Psoas muscle (tissue), 8 donors: ENCODE measurements around the gene NSUN3. TPM values are rescaled to one million over a fixed set of nuclear protein-coding genes. Genes with fewer than 3 reads are reported as not detected.
"Not testable (repeated sequence)": the region's sequence is repeated elsewhere in the genome, so short reads cannot be mapped to it uniquely, and the experiment has no call there.

Experiments used
- ATAC-seq, 4 donors: fragments of 200-7000 bp; cut with Tn5 transposase; one replicate each; pipeline ENCODE4 v1.9.1; 2020; ENCODE audit warnings: moderate library complexity in 3 of 4, mild to moderate bottlenecking in 2 of 4
- DNase-seq, 2 donors: peaks; one replicate each; pipeline ENCODE4 v3.0.0-alpha.2; 2020
- H3K27ac ChIP-seq: fragments of 200-600 bp; one replicate; pipeline ENCODE4 v1.8.0; 2022
- H3K27me3 ChIP-seq, 3 donors: fragments of 200-600 bp in 1 of 3; one replicate each; pipeline versions ENCODE4 v1.6.1 to v1.8.0; 2013 to 2022; ENCODE audit warnings: low read length in 2 of 3, mild to moderate bottlenecking in 2 of 3, moderate library complexity in 1 of 3; ENCODE audit not compliant: insufficient read depth in 3 of 3
- H3K36me3 ChIP-seq, 2 donors: fragments of 200-600 bp in 1 of 2; one replicate each; pipeline versions ENCODE4 v1.6.1 to v1.8.0; 2013 to 2022; ENCODE audit warnings: low read depth in 1 of 2, mild to moderate bottlenecking in 1 of 2, moderate library complexity in 1 of 2; ENCODE audit not compliant: insufficient read depth in 1 of 2
- H3K4me1 ChIP-seq: fragments of 200-600 bp; one replicate; pipeline ENCODE4 v1.8.0; 2022
- H3K4me3 ChIP-seq: fragments of 200-600 bp; one replicate; pipeline ENCODE4 v1.8.0; 2022; ENCODE audit warnings: mild to moderate bottlenecking
- H3K9me3 ChIP-seq: fragments of 200-600 bp; one replicate; pipeline ENCODE4 v1.8.0; 2022
- WGBS, 3 donors: extraction: QIAGEN DNeasy Blood & Tissue Kit; methylation state at CpG; one replicate each; pipeline versions ENCODE4 v1.1.6 to v1.1.7; 2013; 5-methylcytosine and 5-hydroxymethylcytosine counted together
- intact Hi-C, 2 donors: fragments of 100-400 bp; cut with DNase I; formaldehyde crosslinking; loops; one replicate each; pipeline versions ENCODE4 v1.11.0 to v1.14.2; 2022
- polyA plus RNA-seq, 3 donors: library from polyadenylated mRNA; stranded (reverse); fragments of 200-250 nt; gene quantifications; one replicate each; pipeline ENCODE4 v1.2.3, GENCODE V29; 2013
- total RNA-seq, 4 donors: library from RNA; stranded (reverse); fragmentation: NEBNext Ultra II Directional in 2 of 4; extraction: Animal tissue kit (Norgen Biotek cat#: 25700) in 2 of 4; gene quantifications; one replicate each; pipeline versions ENCODE4 v1.2.1 to v1.2.4, GENCODE V29; 2021 to 2023
- TF ChIP-seq, protein P1 (sequence below): fragments of 200-600 bp; IDR thresholded peaks from one replicate; pipeline ENCODE4 v1.8.0; 2022; ENCODE audit warnings: antibody characterized with exemption
- donor health status: healthy with polysubstance abuse.
- donor health status: DM: no; HTN: no; CAD: no; lungs with moderate emphysema.
- donor health status: Bipolar disorder and iron deficiency.
- donor health status: healthy.
- donor health status: DM: yes; HTN: yes; CAD: no.
- donor health status: DM: no; HTN: no; CAD: no.
- donor health status: DM: no; HTN: no; CAD: no.
- donor health status: DM: yes; HTN: yes; CAD: no.

Gene NSUN3
- total and polyA plus RNA-seq, 7 donors, result 1.5 to 4.1 (median 2.6) TPM

DNA sequence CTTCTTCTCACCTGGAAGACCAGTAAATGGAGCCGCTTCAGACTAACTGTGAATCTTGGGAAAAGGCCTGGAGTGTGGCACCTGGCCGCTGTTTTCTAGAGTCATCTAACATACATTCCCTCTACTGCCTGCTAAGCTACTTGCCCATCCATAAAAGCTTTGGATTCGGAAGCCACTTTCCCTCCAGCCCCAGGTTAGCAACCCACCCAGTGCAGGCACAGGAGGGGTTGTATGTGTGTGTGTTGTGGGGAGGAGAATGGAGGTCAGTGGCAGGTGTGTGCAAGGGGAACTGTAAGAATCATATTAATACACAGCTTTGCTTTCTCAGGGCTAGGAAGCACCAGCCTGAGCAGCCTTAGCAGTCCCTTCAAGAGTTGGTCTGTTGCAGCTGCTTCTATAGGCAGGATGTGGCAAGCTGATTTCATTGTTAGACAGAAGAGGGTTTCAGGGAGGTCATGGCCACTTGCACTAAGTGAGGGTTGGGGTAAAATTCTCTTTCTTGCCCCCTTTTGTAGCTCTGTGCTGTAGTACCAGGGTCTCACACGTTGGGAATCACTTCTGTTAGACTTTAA lies 8.9 kb downstream of the NSUN3 start:
- TF ChIP-seq, protein P1, sequence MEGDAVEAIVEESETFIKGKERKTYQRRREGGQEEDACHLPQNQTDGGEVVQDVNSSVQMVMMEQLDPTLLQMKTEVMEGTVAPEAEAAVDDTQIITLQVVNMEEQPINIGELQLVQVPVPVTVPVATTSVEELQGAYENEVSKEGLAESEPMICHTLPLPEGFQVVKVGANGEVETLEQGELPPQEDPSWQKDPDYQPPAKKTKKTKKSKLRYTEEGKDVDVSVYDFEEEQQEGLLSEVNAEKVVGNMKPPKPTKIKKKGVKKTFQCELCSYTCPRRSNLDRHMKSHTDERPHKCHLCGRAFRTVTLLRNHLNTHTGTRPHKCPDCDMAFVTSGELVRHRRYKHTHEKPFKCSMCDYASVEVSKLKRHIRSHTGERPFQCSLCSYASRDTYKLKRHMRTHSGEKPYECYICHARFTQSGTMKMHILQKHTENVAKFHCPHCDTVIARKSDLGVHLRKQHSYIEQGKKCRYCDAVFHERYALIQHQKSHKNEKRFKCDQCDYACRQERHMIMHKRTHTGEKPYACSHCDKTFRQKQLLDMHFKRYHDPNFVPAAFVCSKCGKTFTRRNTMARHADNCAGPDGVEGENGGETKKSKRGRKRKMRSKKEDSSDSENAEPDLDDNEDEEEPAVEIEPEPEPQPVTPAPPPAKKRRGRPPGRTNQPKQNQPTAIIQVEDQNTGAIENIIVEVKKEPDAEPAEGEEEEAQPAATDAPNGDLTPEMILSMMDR, result no peak
- DNase-seq, result no peak
- no peak for ATAC-seq
- H3K4me1 ChIP-seq, result no peaks in the 10 kb centered on the region
- no peak overlapping the region for H3K27ac ChIP-seq
- H3K4me3 ChIP-seq, result no peak overlapping the region
- intact Hi-C loops, result no loop called here
- no peaks in the 10 kb centered on the region for H3K36me3 ChIP-seq
- no peaks in the 10 kb centered on the region for H3K27me3 ChIP-seq
- no peaks in the 10 kb centered on the region for H3K9me3 ChIP-seq
- WGBS, 3 donors, result 88 to 92% (median 91%) methylated on average over 4 of the region's 4 CpGs

- 92 to 98% (median 96%) methylated on average over 3 of the region's 3 CpGs for WGBS, 3 donors
- Histone ChIP-seq H3K4me3 (no peak overlapping the region), H3K36me3 (no peaks in the 10 kb centered on the region), H3K4me1 (no peaks in the 10 kb centered on the region), H3K9me3 (no peaks in the 10 kb centered on the region), H3K27me3 (no peaks in the 10 kb centered on the region), H3K27ac (no peak overlapping the region)
- DNase-seq (no peak), ATAC-seq (no peak)
- TF ChIP-seq, protein P1, result no peak
- intact Hi-C loops, result no loop called here
Measured at GRCh38 chr3:94076055-94076454, 13.2 kb downstream of the NSUN3 start.

DNA sequence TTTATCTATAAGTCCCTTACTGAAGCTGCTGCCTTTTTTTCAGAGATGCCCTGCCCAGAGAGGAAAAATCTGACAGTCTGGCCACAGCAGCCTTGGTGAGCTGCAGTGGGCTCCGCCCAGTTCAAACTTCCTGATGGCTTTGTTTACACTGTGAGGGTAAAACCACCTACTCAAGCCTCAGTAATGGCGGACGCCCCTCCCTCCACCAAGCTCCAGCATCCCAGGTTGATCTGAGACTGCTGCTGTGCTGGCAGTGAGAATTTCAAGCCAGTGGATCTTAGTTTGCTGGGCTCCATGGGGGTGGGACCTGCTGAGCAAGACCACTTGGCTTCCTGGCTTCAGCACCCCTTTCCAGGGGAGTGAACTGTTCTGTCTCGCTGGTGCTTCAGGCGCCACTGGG lies 17.7 kb downstream of the NSUN3 start:
- H3K4me1 ChIP-seq, H3K27ac ChIP-seq, DNase-seq, H3K27me3 ChIP-seq, ATAC-seq, intact Hi-C loops, H3K9me3 ChIP-seq, H3K4me3 ChIP-seq: not testable (repeated sequence)
- 87 to 94% (median 93%) methylated on average over 5 of the region's 5 CpGs for WGBS, 3 donors
- peaks cover 5 to 11% of the 10 kb centered on the region in 2 donors for H3K36me3 ChIP-seq

GRCh38 chr3:94081884-94082283 lies 19.0 kb downstream of the NSUN3 start:
- TF ChIP-seq, protein P1, result no peak
- ATAC-seq, result no peak
- intact Hi-C loops, result no loop called here
- 77 to 92% (median 83%) methylated on average over 5 of the region's 5 CpGs for WGBS, 3 donors
- DNase-seq, result no peak
- H3K27me3 ChIP-seq, result no peaks in the 10 kb centered on the region
- H3K4me3 ChIP-seq, result no peak overlapping the region
- H3K36me3 ChIP-seq, result peaks cover 5 to 11% of the 10 kb centered on the region in 2 donors
- H3K9me3 ChIP-seq, result no peaks in the 10 kb centered on the region
- no peak overlapping the region for H3K27ac ChIP-seq
- no peaks in the 10 kb centered on the region for H3K4me1 ChIP-seq

GRCh38 chr3:94082391-94082937 lies 19.6 kb downstream of the NSUN3 start:
- H3K4me3 ChIP-seq, result no peak overlapping the region
- intact Hi-C loops, result no loop called here
- ATAC-seq, result no peak
- H3K4me1 ChIP-seq, result no peaks in the 10 kb centered on the region
- H3K27ac ChIP-seq, result no peak overlapping the region
- H3K9me3 ChIP-seq, result no peaks in the 10 kb centered on the region
- TF ChIP-seq, protein P1, result no peak
- H3K36me3 ChIP-seq, result peaks cover 5 to 11% of the 10 kb centered on the region in 2 donors
- H3K27me3 ChIP-seq, result no peaks in the 10 kb centered on the region
- WGBS, 3 donors, result 66 to 70% (median 68%) methylated on average over 8 of the region's 8 CpGs
- no peak for DNase-seq
